TTC549 (cell line): Measurements from ENCODE around the gene FBXW4.
"Not testable (repeated sequence)": the region's sequence is repeated elsewhere in the genome, so short reads cannot be mapped to it uniquely, and the experiment has no call there.

Experiments
- FAIRE-seq: peaks from 2 replicates; lab custom pipeline; 2012; peaks lifted over from hg19 to GRCh38; lab: Jason Lieb, UNC

Gene FBXW4

DNA sequence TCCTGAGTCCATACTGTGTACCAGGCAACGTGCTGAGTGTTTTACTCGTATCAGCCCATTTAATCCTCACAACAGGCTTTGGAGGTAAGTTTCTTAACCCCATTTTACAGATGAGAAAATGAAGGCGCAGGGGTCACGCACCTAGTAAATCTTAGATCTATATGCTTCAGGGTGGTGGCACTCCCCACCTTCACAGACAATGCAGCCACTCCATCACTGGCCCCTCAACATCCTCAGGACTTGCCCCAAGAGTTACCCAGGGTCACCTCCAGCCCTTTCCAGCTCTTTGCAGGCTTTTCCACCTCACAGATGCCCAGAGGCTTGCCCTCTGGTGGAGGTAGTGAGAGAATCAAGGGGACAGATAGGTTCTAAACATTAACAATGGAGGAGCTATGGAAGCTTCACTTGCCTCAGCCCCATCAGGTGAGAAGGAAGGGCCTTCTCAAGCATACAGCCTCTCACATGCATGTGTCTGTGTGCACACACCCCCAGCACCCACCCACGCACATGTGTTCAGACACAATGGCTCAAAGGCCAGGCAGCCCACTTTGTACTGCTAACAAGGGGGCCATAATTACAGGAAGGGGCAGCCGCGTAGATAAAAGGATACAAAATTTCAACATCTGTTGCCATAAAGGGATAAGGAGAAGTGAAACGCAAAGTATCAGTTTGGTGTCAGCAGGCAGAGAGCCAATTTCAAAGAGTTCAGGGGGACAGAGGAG lies 77.7 kb downstream of the FBXW4 start:
- no peak for FAIRE-seq

DNA sequence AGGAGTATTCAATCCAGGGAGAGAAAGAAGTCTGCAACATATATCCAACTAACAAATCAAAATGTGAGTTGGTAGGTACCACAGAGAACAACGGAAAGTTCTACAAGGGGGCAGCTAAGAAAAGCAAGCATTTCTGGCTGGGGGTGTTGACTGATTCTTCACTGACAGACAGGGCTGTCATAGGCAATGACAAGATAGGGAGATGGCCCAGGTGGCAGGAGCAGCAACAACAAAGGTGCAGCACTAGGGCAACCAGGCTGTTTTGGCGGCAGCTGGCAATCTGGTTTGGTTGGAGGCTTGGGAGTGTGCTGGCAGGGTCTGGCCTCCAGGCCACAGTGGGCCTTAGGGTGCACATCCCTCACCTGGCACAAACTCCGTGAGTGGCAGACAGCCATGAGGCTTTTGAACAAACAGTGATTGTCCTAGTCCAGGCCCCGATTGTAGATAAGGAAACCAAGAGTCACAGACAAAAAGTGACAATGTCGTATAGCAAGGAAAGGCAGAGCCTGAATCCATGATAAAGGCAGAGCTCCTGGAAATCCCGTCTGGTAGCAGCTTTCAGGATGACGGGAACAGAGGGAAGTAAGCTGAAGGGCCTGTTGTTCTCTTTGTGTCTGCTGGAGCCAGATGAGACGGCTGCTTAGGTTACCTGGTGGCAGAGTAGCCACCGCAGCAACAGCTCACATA lies 78.4 kb downstream of the FBXW4 start:
- FAIRE-seq, result no peak

DNA sequence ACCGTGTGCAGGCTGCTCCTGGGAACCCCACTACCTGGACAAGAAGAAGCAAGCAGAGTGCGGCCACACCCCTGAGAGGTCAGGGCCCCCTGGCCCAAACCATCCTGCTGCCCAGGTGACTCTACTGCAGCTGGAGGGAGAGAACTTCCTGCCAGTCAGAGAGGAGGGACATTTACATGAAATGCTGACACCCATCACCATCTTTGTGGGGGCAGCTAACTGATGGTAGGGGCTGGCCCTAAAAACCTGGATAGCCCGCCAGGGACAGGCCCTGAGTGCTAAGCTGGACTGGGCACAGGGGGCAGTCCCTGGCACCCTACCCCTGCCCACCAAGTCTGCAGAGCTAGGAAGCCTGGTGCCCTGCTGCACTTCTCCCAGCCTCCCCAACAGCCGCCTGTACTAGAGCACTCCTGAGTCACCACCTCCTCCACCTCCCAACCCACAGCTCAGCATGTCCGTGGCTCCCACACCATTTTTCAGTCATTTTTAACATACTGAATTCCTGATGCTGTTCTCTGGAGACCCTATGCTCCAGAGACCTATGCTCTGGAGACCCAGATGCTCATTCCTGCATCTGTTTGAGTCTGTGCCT lies 79.3 kb downstream of the FBXW4 start:
- FAIRE-seq, result no peak

DNA sequence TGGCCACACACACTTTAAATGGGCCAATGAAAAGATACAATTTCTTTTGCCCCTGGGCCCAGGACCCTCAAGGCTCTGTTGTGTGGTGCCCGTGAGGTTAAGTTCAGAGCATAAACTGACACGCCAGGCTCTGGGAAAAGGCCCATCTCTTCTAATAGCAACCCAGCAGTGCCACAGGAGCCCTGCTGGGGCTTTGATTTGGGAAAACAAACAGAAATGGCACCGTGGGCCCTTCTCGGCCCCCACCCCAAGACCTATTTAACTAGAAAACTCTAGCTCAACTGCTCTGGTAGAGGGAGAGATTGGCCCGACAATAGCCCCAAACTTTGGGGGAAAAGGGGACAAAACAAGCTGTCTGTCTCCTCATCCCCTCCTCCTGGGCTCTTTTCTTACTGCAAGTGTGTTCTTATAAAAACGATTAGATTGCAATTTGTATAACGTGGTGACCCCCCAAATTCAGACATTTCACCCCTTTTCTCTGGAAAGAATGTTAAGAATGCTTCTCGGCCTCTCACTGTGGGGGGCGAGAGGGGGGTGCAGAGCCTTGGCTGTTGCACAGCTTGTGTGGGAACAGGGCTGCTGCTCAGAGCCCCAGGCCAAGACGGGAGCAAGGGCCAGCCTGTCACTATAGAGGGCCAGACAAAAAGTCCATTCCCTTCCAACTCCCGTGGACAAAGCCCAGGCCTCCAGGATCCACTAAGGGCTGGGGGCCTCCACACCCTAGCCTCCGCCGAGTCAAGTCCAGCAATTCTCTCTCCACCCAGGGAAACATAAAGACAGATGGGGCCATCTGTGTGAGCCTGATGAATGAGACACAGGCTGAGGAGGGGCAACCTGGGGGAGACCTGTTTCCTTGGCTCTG lies 80.1 kb downstream of the FBXW4 start:
- FAIRE-seq, result no peak

DNA sequence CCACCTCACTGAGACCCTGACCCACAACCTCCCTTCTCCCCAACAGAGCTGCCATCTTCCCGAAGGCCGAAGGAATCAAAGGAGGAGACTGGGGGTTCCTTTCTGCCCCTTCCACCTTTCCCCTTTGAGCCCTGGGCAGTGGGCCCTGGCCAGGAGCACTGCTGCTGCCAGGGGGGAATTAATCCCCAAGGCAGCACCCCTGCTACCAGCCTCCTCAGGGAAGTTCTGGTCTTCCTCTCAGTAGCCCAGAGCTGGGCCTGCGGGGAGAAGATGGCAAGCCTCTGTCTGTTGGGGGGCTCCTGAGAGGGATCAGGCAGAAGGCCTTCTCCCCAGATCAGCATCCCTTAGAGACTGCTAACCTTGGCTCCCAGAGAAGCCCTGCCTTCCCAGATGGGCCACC lies 81.3 kb downstream of the FBXW4 start:
- FAIRE-seq, result no peak

DNA sequence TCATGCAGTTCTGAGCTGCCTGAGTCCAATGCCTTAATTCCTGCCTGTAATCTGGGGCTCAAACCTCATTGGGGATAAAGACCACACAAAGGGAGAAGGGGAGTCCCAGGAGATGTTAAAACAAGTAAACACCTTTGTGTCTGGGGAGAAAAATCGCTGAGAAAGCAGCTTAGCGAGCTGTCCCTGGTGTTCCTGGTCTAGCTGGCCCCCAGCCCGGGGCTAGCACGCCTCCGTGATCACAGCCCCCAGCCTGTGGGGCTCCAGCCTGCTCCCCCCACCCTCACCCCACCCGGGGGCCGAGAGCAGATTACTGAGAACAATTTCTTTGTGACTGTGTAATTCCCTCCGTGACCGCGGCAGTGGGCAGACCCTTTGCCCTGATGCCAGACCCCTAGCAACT lies 82.1 kb downstream of the FBXW4 start:
- FAIRE-seq, result no peak

DNA sequence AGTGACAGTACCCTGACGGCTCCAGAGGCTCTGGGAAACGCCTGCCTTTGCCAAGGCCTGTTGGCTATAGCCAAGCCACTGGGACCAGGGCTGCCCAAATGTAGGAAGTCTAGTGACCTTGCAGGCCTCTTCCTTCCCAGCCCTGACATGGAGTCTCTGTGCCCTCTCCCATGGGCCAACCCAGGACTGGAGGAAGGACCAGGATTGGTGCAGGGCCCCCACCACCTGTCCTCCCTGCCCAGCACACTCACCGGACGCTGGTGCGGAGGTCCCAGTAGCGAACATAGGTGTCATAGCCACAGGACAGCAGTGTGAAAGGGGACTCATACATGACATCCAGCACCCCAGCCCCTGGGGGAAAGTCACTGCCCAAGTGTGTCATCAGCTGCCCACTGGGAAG lies 82.9 kb downstream of the FBXW4 start:
- no peak for FAIRE-seq

DNA sequence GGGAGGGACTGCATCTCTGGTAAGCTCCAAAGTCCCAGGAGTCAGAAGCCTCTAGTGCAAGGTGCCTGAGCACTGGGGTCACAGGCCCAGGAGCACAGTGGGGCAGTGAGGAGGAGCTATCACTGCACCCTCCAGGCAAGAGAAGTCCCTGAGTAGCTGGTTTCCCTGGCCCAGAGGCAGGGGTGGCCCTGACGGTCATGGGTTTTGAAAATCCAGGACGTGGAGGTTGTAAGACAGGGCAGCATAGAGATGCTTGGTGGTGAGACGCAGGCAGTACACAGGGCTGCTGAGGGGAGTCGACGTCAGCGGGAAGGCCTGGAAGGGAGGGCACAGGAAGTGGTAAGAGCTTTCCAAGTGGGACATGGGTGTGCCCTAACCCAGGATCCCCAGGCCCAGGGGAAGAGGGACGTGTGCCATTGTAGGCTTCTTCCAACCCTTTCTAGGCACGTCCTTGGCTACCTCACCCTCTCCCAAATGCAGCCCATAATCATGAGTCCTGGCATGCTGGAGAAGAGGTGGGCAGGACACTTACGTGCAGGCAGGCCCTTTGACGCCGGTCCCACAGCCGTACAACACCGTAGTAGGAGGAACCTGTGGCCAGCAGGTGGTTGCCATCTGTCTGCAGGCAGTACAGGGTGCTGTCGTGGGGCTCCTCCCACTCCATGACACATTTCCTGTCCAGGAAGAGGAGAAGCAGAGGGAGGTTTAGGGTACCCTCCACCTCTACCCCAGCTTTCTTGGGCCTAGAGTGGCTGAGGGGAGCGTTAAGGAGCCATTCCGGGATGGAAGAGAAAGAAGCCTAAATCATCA lies 83.7 kb downstream of the FBXW4 start:
- FAIRE-seq, result no peak

DNA sequence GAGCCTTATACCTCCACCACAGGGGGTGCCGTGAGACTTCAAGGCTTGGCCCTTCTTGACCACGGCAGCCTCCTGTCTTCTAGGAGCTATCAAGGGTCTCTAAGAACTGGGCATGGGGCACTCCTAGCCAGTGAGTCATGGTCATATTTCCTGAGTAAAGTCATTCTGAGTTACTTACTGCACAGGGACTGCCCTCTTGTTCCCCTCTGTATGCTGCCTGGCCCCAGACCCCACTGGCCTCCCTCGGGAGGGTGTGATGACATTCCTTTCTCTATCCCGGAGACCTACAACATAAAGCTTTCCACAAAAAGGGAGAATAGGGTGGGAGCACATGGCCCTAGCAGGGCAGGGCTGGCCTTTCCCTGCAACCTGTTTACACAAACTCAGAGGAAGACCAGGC lies 85.5 kb downstream of the FBXW4 start:
- FAIRE-seq, result no peak

DNA sequence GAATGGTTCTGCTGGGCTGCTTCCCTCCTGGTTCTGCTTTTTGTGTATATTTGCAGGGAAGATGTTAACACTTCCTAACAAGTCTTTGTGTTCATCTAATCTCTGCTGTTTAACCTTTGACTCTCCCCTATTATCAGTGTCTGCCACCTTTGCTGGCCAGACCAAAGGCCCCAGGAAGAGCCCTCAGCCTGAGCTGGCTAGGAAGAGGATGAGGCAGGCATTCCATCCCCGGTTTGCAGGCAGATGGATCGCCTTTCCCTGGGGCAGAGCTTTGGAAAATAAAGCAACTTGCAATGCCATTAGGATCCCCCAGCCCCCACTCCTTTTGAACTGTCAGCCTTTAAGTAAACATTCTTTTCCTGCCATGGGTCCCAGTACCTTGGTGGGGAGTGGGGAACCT lies 87.8 kb downstream of the FBXW4 start:
- FAIRE-seq, result no peak

DNA sequence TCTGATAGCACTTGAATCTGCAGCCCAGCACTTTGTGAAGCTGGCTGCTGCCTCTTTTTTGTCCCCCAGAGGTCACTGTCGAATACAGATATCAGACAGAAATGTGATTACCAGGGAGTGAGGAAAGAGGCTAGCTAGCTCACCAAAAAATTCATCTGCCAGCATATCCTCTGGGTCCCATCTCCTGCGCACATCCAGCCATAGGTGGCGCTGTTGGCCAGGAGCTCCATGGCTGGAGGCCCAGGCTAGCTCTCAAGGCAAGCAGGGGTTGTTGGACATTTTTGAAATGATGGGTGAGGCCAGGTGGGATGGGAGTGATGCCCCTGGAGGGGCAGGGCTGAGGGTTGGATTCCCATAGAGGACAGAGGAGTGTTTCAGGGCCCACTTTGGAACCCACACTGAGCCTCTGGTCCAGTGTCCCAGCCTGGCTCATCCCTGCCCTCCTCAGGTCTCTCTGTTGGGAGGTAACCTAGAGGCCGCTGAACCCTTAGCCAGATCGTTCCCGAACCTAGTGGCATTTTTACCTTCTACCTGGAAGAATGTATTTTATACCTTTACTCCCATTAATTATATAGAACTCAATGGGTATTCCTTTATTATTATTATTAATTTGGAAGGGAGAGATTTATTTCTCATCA lies 92.1 kb downstream of the FBXW4 start:
- peak; percentile 94 for FAIRE-seq

DNA sequence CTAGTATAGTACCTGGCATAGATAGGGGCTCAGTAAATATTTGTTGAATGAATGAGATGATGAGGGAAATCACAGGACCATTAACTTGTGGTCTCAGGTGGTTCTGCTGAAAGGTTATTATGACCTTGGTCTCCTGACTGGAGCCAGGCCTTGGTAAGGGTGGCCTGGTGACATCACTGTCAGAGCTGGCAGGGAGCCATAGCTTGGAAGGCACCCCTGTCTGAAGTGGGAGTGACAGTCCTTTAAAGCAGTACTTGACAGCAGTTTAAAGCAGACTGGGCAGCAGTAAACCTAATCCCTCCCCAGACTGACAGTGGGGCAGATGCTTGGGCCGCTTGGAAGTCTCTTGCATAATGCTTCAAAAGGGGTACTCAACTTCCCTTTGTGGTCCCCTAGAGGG lies 93.4 kb downstream of the FBXW4 start:
- FAIRE-seq, result no peak

DNA sequence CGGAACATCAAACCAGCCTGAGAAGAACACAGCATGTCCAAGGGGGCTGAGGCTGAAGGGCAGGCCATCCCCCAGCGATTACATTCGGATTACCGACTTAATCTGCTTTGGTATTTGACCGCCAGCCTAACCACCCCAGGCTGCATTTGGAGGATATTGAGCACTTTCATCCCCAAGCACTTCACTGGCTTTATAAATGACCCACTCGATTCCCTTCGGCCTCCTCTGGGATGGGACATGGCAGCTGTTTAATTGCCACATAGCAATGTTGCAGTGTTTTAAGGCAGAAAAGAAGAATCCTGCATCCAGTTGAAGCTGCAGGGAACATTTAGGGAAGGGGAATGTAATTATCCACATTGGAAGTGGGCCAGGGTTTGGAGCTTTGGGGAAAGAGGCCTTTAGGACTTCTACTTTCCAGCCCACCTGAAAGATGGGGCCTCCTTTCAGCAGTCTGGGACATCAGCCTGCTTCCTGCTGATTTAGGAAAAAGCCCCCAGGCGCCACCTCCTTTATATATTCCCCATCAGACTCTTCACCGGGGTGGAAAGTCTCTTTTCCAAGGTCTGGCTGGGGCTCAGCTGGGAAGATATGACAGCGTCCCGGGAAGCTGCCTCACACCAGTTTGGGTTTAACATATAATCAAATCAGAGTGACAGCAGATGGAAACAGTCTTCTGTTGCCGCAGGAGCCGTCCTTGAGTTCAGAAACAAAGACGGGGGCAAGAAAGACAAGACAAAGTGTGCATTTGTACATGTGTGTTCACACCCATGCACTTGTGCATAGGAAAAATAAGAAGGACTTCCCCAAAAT lies 97.7 kb downstream of the FBXW4 start:
- FAIRE-seq, result no peak

DNA sequence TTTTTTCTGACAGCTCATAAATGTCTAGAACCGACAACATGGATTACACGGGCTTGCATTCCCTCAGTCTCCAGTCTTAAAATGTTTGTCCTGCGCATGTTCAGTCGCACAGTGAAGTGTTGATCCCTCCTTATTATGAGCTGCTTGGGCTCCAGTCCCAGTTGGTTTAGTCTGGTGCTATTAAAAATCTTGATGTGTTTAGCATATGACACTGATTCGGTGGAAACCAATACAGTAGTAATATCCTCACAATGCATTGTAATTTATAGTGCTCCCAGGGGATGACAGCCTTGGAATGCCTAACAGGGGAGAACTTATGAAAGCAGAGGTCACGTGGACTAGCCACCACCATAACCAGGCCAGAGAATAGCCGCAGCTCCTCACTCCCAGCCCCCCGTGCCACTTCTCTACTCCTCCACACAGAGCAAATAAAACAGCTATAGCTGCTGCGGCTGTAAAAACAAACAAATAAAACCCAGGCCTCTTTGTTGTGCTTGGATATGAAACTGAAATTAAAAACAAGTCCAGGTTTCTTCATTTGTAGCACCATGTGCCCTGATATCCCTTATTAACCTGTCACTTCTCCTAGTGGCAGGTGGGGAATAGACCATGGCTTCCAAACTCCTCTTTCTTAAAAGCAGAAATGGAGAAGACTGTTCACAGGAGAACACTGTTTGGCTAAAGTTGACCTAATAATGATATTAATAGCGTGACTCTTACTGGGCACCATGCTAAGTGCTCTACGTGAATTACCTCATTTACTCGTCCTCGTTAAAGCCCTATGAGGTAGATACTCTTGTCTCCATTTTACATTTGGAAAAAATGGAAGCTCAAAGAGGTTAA lies 99.2 kb downstream of the FBXW4 start:
- FAIRE-seq, result no peak

DNA sequence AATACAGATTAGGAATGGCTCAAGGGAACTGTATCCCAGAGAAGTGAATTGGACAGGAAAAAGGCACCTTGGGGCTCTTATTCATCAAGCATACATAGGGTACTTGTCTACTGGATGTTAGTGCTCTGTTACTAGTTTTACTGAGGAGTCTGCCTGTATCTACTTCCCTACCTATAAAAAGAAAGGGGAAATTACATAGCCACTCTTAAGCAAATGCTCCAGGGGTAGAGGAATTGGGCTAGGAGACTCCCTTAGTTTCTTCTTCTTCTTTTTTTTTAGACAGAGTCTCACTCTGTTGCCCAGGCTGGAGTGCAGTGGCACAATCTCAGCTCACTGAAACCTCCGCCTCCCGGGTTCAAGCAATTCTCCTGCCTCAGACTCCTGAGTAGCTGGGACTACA lies 101.6 kb downstream of the FBXW4 start:
- FAIRE-seq, result not testable (repeated sequence)

DNA sequence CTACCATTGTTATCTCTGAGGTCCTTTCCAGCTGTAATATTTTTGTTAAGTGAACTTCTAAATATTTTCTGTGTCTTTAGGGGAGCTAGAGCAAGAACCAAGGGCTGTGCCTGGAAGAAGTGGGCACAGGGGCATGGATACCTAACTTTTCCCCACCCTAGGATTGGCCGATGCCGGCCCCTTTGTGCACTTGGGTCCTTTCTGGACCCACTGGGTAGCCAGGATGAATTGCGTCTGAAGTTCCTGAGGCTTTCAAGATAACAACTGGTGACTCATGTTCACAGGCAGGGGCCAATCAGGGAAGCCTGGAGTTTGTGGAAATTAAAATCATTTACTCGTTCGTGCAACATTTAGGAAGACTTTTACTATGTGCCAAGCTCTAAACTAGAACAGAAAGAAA lies 106.1 kb downstream of the FBXW4 start:
- no peak for FAIRE-seq

DNA sequence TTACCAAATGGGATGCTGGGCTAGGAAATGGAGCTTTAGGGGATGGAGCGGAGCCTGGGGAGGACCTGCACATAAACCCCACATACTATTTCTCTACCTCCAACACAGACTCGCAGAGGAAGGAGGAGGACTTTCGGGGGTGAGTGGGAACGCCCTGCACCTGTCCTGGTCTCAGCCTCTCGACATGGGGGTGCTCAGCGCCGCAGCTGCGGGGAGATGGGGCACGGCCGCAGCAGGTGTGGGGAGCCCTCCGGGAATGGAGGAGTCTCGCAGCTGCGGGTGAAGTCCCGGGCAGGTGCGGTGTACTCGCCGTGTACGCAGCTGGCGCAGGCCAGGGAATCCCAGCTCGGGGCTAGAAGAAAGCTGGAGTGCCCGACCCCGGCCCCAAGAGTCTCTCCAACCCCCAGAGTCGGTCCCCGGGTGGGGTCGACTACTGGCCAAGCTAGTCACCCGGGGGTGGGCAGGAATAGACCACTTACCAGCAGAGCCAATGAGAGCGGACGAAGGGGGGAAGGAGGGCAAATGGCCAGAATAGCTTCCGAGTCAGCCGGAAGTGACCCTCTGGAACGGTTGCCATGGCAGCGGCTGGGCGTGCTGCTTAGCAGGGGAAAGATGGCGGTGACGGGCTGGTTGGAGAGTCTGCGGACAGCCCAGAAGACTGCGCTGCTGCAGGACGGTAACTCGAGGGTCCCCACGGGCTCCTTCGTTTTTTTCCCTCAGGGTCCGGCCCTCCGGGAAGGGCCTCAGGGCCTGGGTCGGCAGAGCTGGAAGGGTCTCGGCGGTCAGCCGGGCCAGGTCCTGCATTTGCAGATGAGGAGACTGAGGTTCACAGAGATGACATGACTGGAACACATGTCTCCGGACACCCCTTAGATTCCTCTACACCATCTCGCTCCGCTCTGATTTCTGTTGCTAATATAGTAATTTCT lies 107.0 kb downstream of the FBXW4 start, which contains the start of the genes DPCD and POLL:
Gene DPCD, plus strand, starts transcription at position 597 of the 929 bp plus-strand sequence. Its CDS starts 16 bp downstream, at position 613.
Gene POLL, minus strand, starts transcription at position 533 of the 929 bp plus-strand sequence. CDS start 897 bp downstream, outside the sequence.
- no peak for FAIRE-seq

DNA sequence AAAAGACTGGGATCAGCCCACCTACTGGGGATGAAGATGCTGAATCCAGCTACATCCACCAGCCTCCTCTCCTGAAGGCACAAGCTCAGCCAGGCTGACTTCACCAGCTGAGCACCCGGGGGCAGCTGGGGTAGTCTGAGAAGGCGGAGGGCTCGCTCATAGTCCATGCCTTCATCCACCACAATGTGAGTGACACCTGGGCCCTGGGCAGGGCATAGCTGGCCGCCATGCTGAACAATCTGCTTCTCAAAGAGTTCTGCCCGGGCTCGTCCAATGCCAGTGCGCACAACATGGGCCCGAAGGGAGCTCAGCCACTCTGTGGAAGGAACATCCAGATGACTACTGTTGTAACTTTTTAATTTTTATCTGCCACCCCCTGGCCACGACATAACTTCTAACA lies 109.1 kb downstream of the FBXW4 start:
- FAIRE-seq, result no peak
